IPS-20b (cell line): ENCODE data around the gene TBC1D10B.

Experiments
- H3K27ac ChIP-seq: one replicate; pipeline ENCODE4 v1.5.1; 2013; ENCODE audit warnings: low read length
- H3K27me3 ChIP-seq: 2 replicates; pipeline ENCODE4 v1.6.1; 2013; ENCODE audit warnings: mild to moderate bottlenecking, low read length, inconsistent platforms; ENCODE audit not compliant: insufficient read depth
- H3K36me3 ChIP-seq: 2 replicates; pipeline ENCODE4 v1.6.1; 2013; ENCODE audit warnings: low read depth, mild to moderate bottlenecking, inconsistent platforms, low read length, moderate library complexity; ENCODE audit not compliant: insufficient read depth
- H3K4me1 ChIP-seq: 2 replicates; pipeline ENCODE4 v1.6.1; 2013; ENCODE audit warnings: mild to moderate bottlenecking, control low read depth, inconsistent platforms, low read length, moderate library complexity; ENCODE audit not compliant: insufficient read depth
- H3K4me3 ChIP-seq: 2 replicates; pipeline ENCODE4 v1.5.1; 2013; ENCODE audit warnings: mild to moderate bottlenecking, low read length, inconsistent platforms
- H3K9ac ChIP-seq: 2 replicates; pipeline ENCODE4 v1.6.1; 2013; ENCODE audit warnings: low read depth, mild to moderate bottlenecking, inconsistent platforms, low read length, moderate library complexity
- H3K9me3 ChIP-seq: 2 replicates; pipeline ENCODE4 v1.6.1; 2013; ENCODE audit warnings: mild to moderate bottlenecking, low read depth, low read length, inconsistent platforms; ENCODE audit not compliant: insufficient read depth

TBC1D10B gene, protein sequence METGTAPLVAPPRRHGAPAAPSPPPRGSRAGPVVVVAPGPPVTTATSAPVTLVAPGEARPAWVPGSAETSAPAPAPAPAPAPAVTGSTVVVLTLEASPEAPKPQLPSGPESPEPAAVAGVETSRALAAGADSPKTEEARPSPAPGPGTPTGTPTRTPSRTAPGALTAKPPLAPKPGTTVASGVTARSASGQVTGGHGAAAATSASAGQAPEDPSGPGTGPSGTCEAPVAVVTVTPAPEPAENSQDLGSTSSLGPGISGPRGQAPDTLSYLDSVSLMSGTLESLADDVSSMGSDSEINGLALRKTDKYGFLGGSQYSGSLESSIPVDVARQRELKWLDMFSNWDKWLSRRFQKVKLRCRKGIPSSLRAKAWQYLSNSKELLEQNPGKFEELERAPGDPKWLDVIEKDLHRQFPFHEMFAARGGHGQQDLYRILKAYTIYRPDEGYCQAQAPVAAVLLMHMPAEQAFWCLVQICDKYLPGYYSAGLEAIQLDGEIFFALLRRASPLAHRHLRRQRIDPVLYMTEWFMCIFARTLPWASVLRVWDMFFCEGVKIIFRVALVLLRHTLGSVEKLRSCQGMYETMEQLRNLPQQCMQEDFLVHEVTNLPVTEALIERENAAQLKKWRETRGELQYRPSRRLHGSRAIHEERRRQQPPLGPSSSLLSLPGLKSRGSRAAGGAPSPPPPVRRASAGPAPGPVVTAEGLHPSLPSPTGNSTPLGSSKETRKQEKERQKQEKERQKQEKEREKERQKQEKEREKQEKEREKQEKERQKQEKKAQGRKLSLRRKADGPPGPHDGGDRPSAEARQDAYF

DNA sequence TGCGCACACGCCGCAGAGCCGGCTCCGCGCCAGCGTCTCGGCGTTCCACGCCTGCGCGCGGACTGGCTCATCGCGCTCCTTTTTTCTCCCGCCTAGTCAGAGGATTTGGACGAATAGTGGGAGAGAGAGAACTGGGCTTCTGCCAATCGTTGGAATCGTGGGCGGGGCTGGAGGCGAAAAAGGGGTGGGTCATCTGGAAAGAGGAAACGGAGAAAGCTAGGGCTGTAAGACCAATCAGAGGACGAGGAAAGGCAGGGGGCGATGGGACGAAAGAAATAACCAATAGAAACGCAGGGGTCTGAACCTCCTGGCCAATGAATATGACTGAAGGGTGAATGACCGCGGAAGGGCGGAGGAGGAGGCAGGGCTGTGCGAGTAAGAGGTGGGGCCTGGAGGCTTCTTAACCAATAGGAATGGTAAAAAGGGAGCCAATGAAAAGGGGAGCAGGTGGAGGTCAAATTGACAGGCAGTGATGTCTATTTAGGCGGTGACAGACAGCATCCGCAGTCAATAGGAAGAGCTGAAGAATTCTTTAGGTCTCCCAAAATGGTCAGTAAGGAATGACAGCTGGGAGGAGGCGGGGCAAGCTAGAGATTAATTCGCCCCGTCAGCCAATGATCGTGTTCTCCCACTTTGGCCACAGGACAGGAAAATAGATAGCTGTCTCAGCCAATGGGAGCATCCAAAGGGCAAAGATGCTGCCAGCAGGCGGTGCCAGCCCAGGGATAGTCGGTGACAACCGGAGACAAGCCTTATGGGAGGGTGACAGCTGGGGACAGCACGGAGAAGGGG is at the start of gene TBC1D10B:
Gene TBC1D10B, minus strand, starts transcription at position 39 of the 792 bp plus-strand sequence. CDS start 311 bp downstream, outside the sequence.
- Histone ChIP-seq H3K4me1 (peaks cover 15% of the 10 kb centered on the region; the same call in 1 of the 2 replicates), H3K27ac (no peak within 1 kb of the TSS), H3K9ac (peak within 1 kb of the TSS; percentile 53; the same call in 1 of the 2 replicates), H3K27me3 (no peaks in the 10 kb centered on the region), H3K9me3 (no peaks in the 10 kb centered on the region), H3K36me3 (no peaks in the 10 kb centered on the region; the same call in 1 of the 2 replicates), H3K4me3 (peak within 1 kb of the TSS; percentile 75)

DNA sequence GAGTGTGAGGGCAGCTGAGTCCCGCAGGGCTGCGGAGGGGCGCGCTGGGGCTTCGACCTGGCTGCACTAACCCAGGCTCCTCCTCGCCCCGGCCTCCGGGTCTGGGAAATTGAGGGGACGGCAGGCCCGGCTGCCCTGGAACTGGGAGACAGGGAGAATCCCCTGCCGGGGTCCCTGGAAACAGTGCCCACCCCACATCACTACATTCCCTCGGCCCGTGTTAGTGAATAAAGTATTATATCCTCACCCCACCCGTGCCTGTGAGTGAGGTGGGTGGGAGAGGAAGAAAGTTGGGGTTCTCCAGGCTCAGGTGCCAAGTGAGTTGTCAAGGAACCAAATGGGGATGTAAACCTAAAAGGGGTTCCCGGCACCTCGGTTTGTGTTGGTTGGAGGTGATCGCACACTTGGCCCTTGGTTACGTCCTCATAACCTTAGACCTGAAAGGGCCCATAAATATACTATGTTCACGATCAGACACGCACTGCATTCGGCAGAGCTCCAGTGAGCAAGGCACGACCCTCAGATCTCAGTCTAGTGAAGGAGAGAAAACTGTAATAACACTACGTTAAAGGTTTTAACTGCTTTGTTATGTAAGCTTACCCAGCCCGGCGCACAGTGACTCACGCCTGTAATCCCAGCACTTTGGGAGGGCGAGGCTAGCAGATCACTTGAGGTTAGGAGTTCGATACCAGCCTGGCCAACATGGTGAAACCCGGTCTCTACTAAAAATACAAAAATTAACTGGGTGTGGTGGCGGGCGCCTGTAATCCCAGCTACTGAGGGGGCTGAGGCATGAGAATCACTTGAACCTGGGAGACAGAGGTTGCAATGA is 48.3 kb upstream of the TBC1D10B start:
- H3K9ac ChIP-seq, result peak overlapping the region; percentile 56; the same call in 1 of the 2 replicates

DNA sequence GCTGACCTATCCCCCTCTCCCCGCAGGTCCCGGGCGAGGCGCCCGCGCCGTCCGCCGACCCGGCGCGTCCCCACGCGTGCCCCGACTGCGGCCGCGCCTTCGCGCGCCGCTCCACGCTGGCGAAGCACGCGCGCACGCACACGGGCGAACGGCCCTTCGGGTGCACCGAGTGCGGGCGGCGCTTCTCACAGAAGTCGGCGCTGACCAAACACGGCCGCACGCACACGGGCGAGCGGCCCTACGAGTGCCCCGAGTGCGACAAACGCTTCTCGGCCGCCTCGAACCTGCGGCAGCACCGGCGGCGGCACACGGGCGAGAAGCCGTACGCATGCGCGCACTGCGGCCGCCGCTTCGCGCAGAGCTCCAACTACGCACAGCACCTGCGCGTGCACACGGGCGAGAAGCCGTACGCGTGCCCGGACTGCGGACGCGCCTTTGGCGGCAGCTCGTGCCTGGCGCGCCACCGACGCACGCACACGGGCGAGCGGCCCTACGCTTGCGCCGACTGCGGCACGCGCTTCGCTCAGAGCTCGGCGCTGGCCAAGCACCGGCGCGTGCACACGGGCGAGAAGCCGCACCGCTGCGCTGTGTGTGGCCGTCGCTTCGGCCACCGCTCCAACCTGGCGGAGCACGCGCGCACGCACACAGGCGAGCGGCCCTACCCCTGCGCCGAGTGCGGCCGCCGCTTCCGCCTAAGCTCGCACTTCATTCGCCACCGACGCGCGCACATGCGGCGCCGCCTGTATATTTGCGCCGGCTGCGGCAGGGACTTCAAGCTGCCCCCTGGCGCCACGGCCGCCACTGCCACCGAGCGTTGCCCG is 47.4 kb upstream of the TBC1D10B start:
- Histone ChIP-seq H3K36me3 (peaks cover 34% of the 10 kb centered on the region), H3K4me1 (no peaks in the 10 kb centered on the region), H3K9me3 (no peaks in the 10 kb centered on the region), H3K27me3 (no peaks in the 10 kb centered on the region), H3K27ac (no peak overlapping the region), H3K4me3 (peak overlapping the region; percentile 64; the same call in 1 of the 2 replicates), H3K9ac (peak overlapping the region; percentile 56)

More for the DNA sequence above, 48.3 kb upstream of the TBC1D10B start:
- no peaks in the 10 kb centered on the region for H3K4me1 ChIP-seq
- H3K36me3 ChIP-seq, result peaks cover 30% of the 10 kb centered on the region
- H3K4me3 ChIP-seq, result peak overlapping the region; percentile 64; the same call in 1 of the 2 replicates
- no peaks in the 10 kb centered on the region for H3K9me3 ChIP-seq
- no peak overlapping the region for H3K27ac ChIP-seq
- no peaks in the 10 kb centered on the region for H3K27me3 ChIP-seq

DNA sequence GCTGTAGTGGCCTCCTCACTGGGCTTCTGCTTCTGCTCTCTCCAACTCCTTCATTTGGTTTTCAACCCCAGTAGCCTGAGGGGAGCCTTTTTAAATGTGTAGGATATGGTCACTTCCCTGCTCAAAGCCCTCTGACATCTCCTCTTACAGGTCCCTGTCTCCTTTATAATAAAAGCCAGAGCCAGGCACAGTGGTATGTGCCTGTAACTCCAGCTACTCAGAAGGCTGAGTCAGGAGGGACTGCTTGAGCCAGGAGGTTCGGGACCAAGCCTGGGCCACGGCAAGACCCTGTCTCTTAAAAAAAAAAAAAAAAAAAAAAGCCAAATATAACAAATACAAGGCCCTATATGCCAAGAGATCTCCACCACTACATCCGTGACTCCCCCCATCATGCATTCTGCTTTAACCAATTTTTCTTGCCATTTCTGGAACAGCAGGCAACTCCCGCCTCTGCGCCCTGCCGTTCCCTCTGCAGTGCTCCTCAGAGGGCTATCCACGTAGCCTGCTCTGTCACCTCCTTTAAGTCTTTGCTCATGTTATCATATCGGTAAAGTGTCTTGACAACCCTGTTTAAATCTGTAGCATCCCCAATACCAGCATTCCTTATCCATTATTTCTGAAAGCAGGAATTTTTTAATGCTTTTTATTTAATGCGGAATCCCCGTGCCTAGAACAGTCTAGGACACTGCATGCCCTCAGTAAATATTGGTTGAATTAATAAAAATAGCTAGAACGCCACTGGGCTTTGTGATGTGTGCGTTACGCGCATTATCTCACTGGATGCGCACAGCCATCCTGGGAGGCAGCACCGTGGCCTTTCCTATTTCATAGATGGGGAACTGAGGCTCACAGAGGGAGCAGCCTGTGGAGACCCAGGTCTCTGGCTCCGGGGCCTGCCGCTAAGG is 46.6 kb upstream of the TBC1D10B start:
- Histone ChIP-seq H3K27ac (no peak overlapping the region), H3K9me3 (no peaks in the 10 kb centered on the region), H3K36me3 (peaks cover 34% of the 10 kb centered on the region), H3K27me3 (no peaks in the 10 kb centered on the region), H3K4me3 (peak overlapping the region; percentile 64; the same call in 1 of the 2 replicates), H3K4me1 (no peaks in the 10 kb centered on the region), H3K9ac (peak overlapping the region; percentile 56; the same call in 1 of the 2 replicates)

DNA sequence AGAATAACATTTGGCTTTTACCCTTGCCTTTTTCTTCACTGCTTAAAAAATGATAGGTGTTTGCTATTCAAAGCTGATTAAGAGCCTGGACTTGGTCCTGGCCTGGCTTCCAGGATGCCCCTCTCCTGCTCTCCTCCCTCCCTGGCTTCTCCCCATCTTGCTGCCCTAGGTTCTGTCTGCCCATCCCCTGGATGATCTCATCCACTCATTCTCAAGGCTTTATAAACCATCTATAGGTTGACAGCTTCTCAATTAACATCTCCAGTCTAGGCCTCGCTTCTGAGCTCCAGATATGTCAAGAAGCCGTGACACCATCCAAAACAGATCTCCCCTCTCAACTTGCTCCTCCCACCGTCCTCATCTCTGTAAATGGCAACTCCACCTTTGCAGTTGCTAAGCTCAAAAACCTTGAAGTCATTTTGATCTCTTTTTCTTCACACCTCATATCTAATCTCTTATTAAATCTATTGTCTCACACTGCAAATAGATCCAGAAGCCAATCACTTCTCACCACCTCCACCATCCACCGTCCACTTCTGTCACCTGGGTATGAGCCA is 45.8 kb upstream of the TBC1D10B start:
- Histone ChIP-seq H3K9me3 (no peaks in the 10 kb centered on the region), H3K9ac (no peak overlapping the region), H3K27ac (no peak overlapping the region)

DNA sequence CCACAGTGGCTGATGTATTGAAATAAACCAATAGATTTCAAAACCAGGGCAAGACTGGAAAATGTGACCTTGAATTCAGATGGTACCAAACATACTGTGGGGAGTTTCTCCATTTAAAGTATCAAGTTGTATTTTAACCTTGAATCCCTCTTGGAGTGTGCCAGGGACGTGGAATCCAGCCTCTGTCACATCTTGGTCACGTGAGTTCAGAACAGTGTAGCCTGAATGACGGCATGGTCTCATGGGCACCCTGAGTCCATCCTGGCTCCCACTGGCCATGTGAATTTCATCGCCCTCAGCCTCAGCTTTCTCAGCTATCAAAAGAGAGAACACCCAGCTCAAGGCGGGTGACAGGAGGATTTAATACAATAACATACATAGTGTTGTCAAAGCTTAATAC is 43.9 kb upstream of the TBC1D10B start:
- Histone ChIP-seq H3K9ac (no peak overlapping the region), H3K27me3 (no peaks in the 10 kb centered on the region), H3K9me3 (no peaks in the 10 kb centered on the region), H3K27ac (no peak overlapping the region), H3K4me1 (no peaks in the 10 kb centered on the region), H3K36me3 (peaks cover 42% of the 10 kb centered on the region), H3K4me3 (no peak overlapping the region)

More for the DNA sequence above, 45.8 kb upstream of the TBC1D10B start:
- H3K36me3 ChIP-seq, result peaks cover 36% of the 10 kb centered on the region
- H3K4me1 ChIP-seq, result no peaks in the 10 kb centered on the region
- no peak overlapping the region for H3K4me3 ChIP-seq
- no peaks in the 10 kb centered on the region for H3K27me3 ChIP-seq

DNA sequence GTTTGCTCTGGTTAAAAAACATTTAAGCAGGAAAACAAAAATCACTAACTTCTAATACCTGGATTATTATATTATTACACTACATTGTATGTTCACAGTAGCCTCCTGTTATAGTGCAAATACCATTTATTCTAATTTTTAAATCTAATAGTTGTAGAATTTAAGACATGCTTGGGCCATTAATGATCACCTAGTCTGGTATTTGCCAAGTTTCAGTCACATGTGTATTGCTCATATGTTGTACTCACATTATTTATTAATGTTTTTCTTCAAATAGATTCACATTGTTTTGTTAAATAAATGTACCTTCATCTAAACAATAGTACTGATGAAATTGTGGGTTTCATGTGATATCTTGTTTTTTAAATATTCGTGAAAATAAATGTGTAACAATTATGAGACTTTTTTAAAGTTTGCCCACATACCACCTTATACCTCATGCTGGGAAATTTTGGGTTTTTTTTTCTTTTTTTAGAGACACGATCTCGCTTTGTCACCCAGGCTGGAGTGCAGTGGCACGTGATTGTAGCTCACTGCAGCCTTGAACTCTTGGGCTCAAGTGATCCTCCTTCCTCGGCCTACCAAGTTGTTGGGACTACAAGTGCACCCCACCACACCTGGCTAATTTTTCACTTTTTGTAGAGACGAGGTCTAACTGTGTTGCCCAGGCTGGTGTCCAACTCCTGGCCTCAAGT is 43.0 kb upstream of the TBC1D10B start:
- Histone ChIP-seq H3K27ac (no peak overlapping the region), H3K4me3 (no peak overlapping the region), H3K9me3 (no peaks in the 10 kb centered on the region), H3K4me1 (peaks cover 2% of the 10 kb centered on the region; the same call in 1 of the 2 replicates), H3K9ac (no peak overlapping the region), H3K36me3 (peaks cover 42% of the 10 kb centered on the region), H3K27me3 (no peaks in the 10 kb centered on the region)

DNA sequence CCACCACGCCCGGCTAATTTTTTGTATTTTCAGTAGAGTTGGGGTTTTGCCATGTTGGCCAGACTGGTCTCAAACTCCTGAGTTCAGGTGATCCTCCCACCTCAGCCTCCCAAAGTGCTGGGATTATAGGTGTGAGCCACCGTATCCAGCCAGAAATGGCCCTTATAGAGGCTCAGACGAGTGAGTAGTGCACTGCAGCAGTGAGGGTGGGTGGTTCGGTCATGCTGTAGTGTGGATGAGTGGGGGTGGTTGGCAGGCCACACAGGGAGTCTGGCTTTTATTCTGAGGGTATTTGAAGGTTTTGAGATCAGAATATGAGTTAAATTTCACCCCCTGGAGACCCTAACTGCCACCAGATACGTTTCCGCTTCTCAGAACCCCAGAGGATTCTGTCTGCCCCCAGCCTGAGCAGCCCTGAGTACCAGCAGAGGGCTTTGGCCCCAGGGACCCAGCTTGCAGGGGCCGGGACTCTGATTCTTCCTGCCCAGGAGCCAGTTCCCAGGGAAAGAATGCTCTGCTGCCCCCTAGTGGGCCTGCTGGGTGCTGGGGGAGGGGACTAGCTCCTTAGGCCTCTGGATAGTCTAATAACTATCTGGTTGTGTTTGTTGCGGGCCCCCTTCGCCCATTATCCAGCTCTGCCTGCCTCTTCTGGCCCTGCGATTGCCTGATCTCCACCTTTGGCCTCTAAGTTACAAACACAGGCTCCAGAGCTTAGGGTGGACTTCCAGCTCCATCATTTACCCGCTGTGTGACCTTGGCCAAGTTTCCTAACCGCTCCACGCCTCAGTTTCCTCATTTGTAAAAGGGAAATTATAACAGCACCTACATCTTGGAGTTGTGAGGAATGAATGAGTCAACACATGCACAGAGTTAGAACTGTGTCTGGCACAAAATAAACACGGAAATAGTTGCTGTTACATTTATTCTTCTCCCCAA is 39.1 kb upstream of the TBC1D10B start:
- Histone ChIP-seq H3K27me3 (no peaks in the 10 kb centered on the region), H3K4me1 (peaks cover 8% of the 10 kb centered on the region; the same call in 1 of the 2 replicates), H3K27ac (no peak overlapping the region), H3K9ac (no peak overlapping the region), H3K4me3 (peak overlapping the region; percentile 18; the same call in 1 of the 2 replicates), H3K9me3 (no peaks in the 10 kb centered on the region), H3K36me3 (peaks cover 42% of the 10 kb centered on the region)
